Suprapubic skin (tissue), 4 donors: ENCODE data around the gene IQCN.

Source experiments
- EP300 ChIP-seq: sonication (generic); formaldehyde crosslinking; IDR thresholded peaks from one replicate; pipeline ENCODE4 v1.6.1; 2017; ENCODE audit warnings: antibody characterized with exemption
- POLR2A ChIP-seq, 2 donors: fragments of 450-650 bp; IDR thresholded peaks; one replicate each; pipeline ENCODE4 v1.6.1; 2017; ENCODE audit warnings: antibody characterized with exemption in 2 of 2, mild to moderate bottlenecking in 2 of 2, moderate library complexity in 2 of 2
- POLR2AphosphoS5 ChIP-seq, 3 donors: sonication (generic); formaldehyde crosslinking; IDR thresholded peaks; one replicate each; pipeline ENCODE4 v1.6.1; 2017; ENCODE audit warnings: antibody characterized with exemption in 3 of 3
- TF ChIP-seq, protein P1 (sequence below), 2 donors: fragments of 200-600 bp in 1 of 2; fragments of 450-650 bp in 1 of 2; sonication (generic) in 1 of 2; IDR thresholded peaks; one replicate each; pipeline ENCODE4 v1.5.1; 2016 to 2019; ENCODE audit warnings: antibody characterized with exemption in 2 of 2, mild to moderate bottlenecking in 1 of 2, moderate library complexity in 1 of 2

DNA sequence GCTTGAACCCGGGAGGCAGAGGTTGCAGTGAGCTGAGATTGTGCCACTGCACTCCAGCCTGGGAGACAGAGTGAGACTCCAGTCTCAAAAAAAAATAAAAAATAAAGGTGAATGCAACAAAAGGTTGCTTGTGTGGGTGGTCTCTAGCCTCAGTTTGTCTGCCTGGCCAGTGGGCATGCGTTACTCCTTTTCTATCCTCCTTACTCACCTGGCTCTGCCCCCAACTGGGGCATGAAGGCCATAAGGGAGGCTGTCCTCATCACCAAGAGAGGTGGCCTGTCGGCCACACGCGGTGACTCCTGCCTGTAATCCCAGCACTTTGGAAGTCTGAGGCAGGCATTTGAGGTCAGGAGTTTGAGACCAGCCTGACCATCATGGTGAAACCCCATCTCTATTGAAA, 9.1 kb upstream of the IQCN start:
- TF ChIP-seq, protein P1, sequence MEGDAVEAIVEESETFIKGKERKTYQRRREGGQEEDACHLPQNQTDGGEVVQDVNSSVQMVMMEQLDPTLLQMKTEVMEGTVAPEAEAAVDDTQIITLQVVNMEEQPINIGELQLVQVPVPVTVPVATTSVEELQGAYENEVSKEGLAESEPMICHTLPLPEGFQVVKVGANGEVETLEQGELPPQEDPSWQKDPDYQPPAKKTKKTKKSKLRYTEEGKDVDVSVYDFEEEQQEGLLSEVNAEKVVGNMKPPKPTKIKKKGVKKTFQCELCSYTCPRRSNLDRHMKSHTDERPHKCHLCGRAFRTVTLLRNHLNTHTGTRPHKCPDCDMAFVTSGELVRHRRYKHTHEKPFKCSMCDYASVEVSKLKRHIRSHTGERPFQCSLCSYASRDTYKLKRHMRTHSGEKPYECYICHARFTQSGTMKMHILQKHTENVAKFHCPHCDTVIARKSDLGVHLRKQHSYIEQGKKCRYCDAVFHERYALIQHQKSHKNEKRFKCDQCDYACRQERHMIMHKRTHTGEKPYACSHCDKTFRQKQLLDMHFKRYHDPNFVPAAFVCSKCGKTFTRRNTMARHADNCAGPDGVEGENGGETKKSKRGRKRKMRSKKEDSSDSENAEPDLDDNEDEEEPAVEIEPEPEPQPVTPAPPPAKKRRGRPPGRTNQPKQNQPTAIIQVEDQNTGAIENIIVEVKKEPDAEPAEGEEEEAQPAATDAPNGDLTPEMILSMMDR (IDR thresholded peaks at IDR 0.05) = no peak
- TF ChIP-seq POLR2A (IDR thresholded peaks at IDR 0.05) = no peak
- no peak for TF ChIP-seq EP300
- no peak for TF ChIP-seq POLR2AphosphoS5 (IDR thresholded peaks at IDR 0.05)
